ENCODE data around the gene NALCN. TPM values are rescaled to one million over a fixed set of nuclear protein-coding genes. Genes with fewer than 3 reads are reported as not detected.

The NALCN gene
- total and polyA plus RNA-seq, 2 donors (not counting 1 experiment from before 2014, with no cell fraction given) = 1.5 to 2.7 TPM

DNA sequence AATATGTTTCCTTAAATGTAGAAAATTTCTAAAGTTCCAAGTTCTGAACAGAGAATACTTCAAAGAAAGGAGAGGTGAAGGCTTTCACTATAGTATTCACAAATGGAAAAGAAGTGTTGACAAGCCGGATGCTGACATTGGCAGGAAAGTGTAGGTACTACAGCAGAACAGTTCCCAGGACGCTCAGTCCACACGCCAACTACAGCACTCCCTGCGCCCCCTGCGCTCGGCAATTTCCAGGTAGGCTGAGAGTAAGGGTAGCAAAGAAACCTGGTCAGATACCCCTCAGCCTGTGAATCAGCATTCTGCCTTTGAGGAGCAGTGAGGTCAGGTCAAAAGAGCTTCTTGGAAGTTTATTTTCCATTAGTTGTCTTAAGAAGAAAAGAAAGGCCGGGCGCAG, 115.3 kb downstream of the NALCN start:
- no peak for DNase-seq (ENCODE audit: low read depth in 2 of 2)
- H3K4me3 ChIP-seq (replicated peaks in 1 of 4; ENCODE audit: control extremely low read depth in 1 of 4, insufficient read depth in 1 of 4, low read depth in 3 of 4, low read length in 4 of 4) = no peak overlapping the region
- TF ChIP-seq, protein P1, sequence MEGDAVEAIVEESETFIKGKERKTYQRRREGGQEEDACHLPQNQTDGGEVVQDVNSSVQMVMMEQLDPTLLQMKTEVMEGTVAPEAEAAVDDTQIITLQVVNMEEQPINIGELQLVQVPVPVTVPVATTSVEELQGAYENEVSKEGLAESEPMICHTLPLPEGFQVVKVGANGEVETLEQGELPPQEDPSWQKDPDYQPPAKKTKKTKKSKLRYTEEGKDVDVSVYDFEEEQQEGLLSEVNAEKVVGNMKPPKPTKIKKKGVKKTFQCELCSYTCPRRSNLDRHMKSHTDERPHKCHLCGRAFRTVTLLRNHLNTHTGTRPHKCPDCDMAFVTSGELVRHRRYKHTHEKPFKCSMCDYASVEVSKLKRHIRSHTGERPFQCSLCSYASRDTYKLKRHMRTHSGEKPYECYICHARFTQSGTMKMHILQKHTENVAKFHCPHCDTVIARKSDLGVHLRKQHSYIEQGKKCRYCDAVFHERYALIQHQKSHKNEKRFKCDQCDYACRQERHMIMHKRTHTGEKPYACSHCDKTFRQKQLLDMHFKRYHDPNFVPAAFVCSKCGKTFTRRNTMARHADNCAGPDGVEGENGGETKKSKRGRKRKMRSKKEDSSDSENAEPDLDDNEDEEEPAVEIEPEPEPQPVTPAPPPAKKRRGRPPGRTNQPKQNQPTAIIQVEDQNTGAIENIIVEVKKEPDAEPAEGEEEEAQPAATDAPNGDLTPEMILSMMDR (conservative IDR thresholded peaks at IDR 0.05 in 1 of 2, IDR thresholded peaks at IDR 0.05 in 1 of 2; ENCODE audit: low read depth in 1 of 2, low read length in 2 of 2) = no peak
- TF ChIP-seq EZH2 (IDR thresholded peaks at IDR 0.05; ENCODE audit: low read length, missing control alignments) = no peak
- H3K36me3 ChIP-seq (ENCODE audit: control insufficient read depth, insufficient read depth, low read length) = no peaks in the 10 kb centered on the region
- H3K9me3 ChIP-seq (ENCODE audit: control insufficient read depth, insufficient read depth, low read depth, low read length) = no peaks in the 10 kb centered on the region
- H3K27me3 ChIP-seq (ENCODE audit: control insufficient read depth, insufficient read depth, low read length) = no peaks in the 10 kb centered on the region
- H3K4me2 ChIP-seq (ENCODE audit: extremely low read depth, insufficient read depth, low read length) = no peak overlapping the region
- no peaks in the 10 kb centered on the region for H4K20me1 ChIP-seq (ENCODE audit: control insufficient read depth, extremely low read depth, insufficient read depth, low read length)
- no peak overlapping the region for H3K9ac ChIP-seq (ENCODE audit: insufficient read depth, low read length)
- H2AFZ ChIP-seq (ENCODE audit: low read length) = no peak overlapping the region
- H3K79me2 ChIP-seq (ENCODE audit: control insufficient read depth, insufficient read depth, low read length) = no peaks in the 10 kb centered on the region
- no peak overlapping the region for H3K27ac ChIP-seq (ENCODE audit: insufficient read depth, low read length)
- H3K4me1 ChIP-seq (ENCODE audit: control insufficient read depth, extremely low read depth, insufficient read depth, low read length) = no peaks in the 10 kb centered on the region

DNA sequence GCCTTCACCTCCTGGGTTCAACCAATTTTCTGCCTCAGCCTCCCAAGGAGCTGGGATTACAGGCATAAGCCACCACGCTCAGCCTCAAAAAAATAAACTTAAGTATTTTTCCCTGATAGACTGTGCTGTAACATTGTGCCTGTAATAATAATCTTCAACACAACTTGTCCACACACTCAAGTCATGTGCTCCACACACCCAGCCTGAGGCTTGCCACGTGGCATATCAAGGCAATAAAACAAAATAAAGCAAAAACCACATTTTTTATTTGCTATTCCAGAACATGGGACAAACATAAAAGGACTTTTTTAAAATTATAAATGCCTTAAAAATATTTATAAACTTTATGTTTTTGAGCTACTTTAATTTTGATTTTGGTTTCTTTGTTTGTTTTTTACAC, 115.8 kb downstream of the NALCN start:
- Histone ChIP-seq H3K4me3 (replicated peaks in 1 of 4; ENCODE audit: control extremely low read depth in 1 of 4, insufficient read depth in 1 of 4, low read depth in 3 of 4, low read length in 4 of 4) (no peak overlapping the region), H3K4me1 (ENCODE audit: control insufficient read depth, extremely low read depth, insufficient read depth, low read length) (no peaks in the 10 kb centered on the region), H2AFZ (ENCODE audit: low read length) (no peak overlapping the region), H3K9me3 (ENCODE audit: control insufficient read depth, insufficient read depth, low read depth, low read length) (no peaks in the 10 kb centered on the region), H3K27me3 (ENCODE audit: control insufficient read depth, insufficient read depth, low read length) (no peaks in the 10 kb centered on the region), H3K79me2 (ENCODE audit: control insufficient read depth, insufficient read depth, low read length) (no peaks in the 10 kb centered on the region), H4K20me1 (ENCODE audit: control insufficient read depth, extremely low read depth, insufficient read depth, low read length) (no peaks in the 10 kb centered on the region), H3K4me2 (ENCODE audit: extremely low read depth, insufficient read depth, low read length) (no peak overlapping the region), H3K9ac (ENCODE audit: insufficient read depth, low read length) (no peak overlapping the region), H3K36me3 (ENCODE audit: control insufficient read depth, insufficient read depth, low read length) (no peaks in the 10 kb centered on the region), H3K27ac (ENCODE audit: insufficient read depth, low read length) (no peak overlapping the region)
- DNase-seq (ENCODE audit: low read depth in 2 of 2) = no peak
- TF ChIP-seq, protein P1 (conservative IDR thresholded peaks at IDR 0.05 in 1 of 2, IDR thresholded peaks at IDR 0.05 in 1 of 2; ENCODE audit: low read depth in 1 of 2, low read length in 2 of 2) = no peak
- no peak for TF ChIP-seq EZH2 (IDR thresholded peaks at IDR 0.05; ENCODE audit: low read length, missing control alignments)

DNA sequence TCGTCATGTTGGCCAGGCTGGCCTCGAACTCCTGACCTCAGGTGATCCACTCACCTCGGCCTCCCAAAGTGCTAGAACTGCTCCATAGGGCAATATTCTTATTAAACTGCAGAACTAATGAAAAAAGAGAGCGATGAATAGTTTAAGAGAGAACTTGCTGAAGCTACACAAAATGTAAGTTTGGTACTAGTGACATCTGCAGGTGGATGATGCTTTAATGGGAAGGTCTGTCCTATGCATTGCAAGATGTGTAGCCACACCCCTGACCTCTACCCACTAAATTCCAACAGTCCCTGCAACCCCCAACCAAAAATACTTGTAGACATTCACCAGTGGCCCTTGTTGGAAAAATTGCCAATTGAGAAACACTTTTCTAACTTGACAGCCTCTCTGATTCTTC, 117.8 kb downstream of the NALCN start:
- Histone ChIP-seq H3K9me3 (ENCODE audit: control insufficient read depth, insufficient read depth, low read depth, low read length) (no peaks in the 10 kb centered on the region), H3K27me3 (ENCODE audit: control insufficient read depth, insufficient read depth, low read length) (no peaks in the 10 kb centered on the region), H3K27ac (ENCODE audit: insufficient read depth, low read length) (no peak overlapping the region), H3K36me3 (ENCODE audit: control insufficient read depth, insufficient read depth, low read length) (no peaks in the 10 kb centered on the region), H2AFZ (ENCODE audit: low read length) (no peak overlapping the region), H4K20me1 (ENCODE audit: control insufficient read depth, extremely low read depth, insufficient read depth, low read length) (no peaks in the 10 kb centered on the region), H3K79me2 (ENCODE audit: control insufficient read depth, insufficient read depth, low read length) (no peaks in the 10 kb centered on the region), H3K4me2 (ENCODE audit: extremely low read depth, insufficient read depth, low read length) (no peak overlapping the region), H3K4me3 (replicated peaks in 1 of 4; ENCODE audit: control extremely low read depth in 1 of 4, insufficient read depth in 1 of 4, low read depth in 3 of 4, low read length in 4 of 4) (no peak overlapping the region), H3K9ac (ENCODE audit: insufficient read depth, low read length) (no peak overlapping the region), H3K4me1 (ENCODE audit: control insufficient read depth, extremely low read depth, insufficient read depth, low read length) (no peaks in the 10 kb centered on the region)
- no peak for DNase-seq (ENCODE audit: low read depth in 2 of 2)
- TF ChIP-seq, protein P1 (conservative IDR thresholded peaks at IDR 0.05 in 1 of 2, IDR thresholded peaks at IDR 0.05 in 1 of 2; ENCODE audit: low read depth in 1 of 2, low read length in 2 of 2) = no peak
- no peak for TF ChIP-seq EZH2 (IDR thresholded peaks at IDR 0.05; ENCODE audit: low read length, missing control alignments)

Data from fibroblast of lung (primary cell).